ENCODE data around the gene NFKB1.

DNA sequence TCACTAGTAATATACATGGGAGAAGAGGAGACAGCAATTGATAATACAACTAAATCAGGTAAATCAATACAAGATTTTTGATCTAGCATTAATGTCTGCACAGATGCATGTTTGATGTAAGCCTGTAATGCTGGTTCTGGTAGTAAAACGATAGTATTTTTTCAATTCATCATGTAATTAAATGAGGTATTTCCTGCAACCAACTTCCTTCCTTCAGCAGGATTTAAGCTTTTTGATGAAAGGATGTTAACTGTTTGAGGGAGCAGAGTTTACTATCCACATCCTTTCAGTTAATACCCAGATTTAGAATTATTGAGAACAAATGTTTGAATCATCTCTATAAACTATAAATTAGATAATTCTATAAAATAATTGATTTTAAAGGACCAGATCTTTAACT is 31.4 kb upstream of the NFKB1 start:
- TF ChIP-seq POLR2A (IDR thresholded peaks at IDR 0.05; ENCODE audit: low read depth, low read length), result no peak
- TF ChIP-seq, protein P1, sequence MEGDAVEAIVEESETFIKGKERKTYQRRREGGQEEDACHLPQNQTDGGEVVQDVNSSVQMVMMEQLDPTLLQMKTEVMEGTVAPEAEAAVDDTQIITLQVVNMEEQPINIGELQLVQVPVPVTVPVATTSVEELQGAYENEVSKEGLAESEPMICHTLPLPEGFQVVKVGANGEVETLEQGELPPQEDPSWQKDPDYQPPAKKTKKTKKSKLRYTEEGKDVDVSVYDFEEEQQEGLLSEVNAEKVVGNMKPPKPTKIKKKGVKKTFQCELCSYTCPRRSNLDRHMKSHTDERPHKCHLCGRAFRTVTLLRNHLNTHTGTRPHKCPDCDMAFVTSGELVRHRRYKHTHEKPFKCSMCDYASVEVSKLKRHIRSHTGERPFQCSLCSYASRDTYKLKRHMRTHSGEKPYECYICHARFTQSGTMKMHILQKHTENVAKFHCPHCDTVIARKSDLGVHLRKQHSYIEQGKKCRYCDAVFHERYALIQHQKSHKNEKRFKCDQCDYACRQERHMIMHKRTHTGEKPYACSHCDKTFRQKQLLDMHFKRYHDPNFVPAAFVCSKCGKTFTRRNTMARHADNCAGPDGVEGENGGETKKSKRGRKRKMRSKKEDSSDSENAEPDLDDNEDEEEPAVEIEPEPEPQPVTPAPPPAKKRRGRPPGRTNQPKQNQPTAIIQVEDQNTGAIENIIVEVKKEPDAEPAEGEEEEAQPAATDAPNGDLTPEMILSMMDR (IDR thresholded peaks at IDR 0.05 in 2 of 3, conservative IDR thresholded peaks at IDR 0.05 in 1 of 3; ENCODE audit: control insufficient read depth in 2 of 3, extremely low read depth in 1 of 3, insufficient read depth in 1 of 3, low read depth in 3 of 3, low read length in 3 of 3), result no peak
- TF ChIP-seq, protein P2, sequence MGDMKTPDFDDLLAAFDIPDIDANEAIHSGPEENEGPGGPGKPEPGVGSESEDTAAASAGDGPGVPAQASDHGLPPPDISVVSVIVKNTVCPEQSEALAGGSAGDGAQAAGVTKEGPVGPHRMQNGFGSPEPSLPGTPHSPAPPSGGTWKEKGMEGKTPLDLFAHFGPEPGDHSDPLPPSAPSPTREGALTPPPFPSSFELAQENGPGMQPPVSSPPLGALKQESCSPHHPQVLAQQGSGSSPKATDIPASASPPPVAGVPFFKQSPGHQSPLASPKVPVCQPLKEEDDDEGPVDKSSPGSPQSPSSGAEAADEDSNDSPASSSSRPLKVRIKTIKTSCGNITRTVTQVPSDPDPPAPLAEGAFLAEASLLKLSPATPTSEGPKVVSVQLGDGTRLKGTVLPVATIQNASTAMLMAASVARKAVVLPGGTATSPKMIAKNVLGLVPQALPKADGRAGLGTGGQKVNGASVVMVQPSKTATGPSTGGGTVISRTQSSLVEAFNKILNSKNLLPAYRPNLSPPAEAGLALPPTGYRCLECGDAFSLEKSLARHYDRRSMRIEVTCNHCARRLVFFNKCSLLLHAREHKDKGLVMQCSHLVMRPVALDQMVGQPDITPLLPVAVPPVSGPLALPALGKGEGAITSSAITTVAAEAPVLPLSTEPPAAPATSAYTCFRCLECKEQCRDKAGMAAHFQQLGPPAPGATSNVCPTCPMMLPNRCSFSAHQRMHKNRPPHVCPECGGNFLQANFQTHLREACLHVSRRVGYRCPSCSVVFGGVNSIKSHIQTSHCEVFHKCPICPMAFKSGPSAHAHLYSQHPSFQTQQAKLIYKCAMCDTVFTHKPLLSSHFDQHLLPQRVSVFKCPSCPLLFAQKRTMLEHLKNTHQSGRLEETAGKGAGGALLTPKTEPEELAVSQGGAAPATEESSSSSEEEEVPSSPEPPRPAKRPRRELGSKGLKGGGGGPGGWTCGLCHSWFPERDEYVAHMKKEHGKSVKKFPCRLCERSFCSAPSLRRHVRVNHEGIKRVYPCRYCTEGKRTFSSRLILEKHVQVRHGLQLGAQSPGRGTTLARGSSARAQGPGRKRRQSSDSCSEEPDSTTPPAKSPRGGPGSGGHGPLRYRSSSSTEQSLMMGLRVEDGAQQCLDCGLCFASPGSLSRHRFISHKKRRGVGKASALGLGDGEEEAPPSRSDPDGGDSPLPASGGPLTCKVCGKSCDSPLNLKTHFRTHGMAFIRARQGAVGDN (IDR thresholded peaks at IDR 0.05), result no peak
- TF ChIP-seq HCFC1 (IDR thresholded peaks at IDR 0.05; ENCODE audit: low read length), result no peak
- TF ChIP-seq, protein P3, sequence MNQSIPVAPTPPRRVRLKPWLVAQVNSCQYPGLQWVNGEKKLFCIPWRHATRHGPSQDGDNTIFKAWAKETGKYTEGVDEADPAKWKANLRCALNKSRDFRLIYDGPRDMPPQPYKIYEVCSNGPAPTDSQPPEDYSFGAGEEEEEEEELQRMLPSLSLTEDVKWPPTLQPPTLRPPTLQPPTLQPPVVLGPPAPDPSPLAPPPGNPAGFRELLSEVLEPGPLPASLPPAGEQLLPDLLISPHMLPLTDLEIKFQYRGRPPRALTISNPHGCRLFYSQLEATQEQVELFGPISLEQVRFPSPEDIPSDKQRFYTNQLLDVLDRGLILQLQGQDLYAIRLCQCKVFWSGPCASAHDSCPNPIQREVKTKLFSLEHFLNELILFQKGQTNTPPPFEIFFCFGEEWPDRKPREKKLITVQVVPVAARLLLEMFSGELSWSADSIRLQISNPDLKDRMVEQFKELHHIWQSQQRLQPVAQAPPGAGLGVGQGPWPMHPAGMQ (IDR thresholded peaks at IDR 0.05; ENCODE audit: borderline replicate concordance), result no peak
- TF ChIP-seq EZH2 (IDR thresholded peaks at IDR 0.05; ENCODE audit: borderline replicate concordance, control insufficient read depth, low read depth, low read length), result no peak
- no peak for TF ChIP-seq POLR2AphosphoS5 (IDR thresholded peaks at IDR 0.05; ENCODE audit: low read length)
- TF ChIP-seq IKZF1 (conservative IDR thresholded peaks at IDR 0.05), result no peak
- no peak for TF ChIP-seq NFYA (IDR thresholded peaks at IDR 0.05; ENCODE audit: borderline replicate concordance, low read depth, low read length)
